GM19239 (cell line): ENCODE data around the gene COLEC12.

ENCODE experiments used
- DNase-seq: peaks from one replicate; pipeline ENCODE4 v3.0.0; 2011; ENCODE audit warnings: low spot score; ENCODE audit not compliant: insufficient read length
- FAIRE-seq: peaks from 2 replicates; lab custom pipeline; 2011; peaks lifted over from hg19 to GRCh38; lab: Jason Lieb, UNC

The COLEC12 gene

DNA sequence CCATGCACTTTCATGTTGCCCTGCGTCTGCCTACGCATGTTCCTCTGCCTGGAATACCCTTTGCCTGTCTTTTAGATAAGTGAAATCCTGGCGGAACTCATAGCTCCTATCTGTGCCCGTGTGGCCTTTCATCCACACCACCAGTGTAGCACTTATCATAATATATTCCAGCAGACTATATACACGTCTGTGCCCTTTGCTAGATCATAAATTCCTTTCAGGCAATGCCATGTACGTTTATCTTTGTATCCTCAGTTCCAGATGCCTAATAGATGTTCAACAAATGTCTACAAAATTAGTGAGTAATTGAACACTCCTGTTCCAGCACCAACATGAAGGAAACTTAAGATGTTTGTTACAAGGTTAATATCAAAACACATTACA lies 106.9 kb downstream of the COLEC12 start:
- DNase-seq (no peak), FAIRE-seq (no peak)

DNA sequence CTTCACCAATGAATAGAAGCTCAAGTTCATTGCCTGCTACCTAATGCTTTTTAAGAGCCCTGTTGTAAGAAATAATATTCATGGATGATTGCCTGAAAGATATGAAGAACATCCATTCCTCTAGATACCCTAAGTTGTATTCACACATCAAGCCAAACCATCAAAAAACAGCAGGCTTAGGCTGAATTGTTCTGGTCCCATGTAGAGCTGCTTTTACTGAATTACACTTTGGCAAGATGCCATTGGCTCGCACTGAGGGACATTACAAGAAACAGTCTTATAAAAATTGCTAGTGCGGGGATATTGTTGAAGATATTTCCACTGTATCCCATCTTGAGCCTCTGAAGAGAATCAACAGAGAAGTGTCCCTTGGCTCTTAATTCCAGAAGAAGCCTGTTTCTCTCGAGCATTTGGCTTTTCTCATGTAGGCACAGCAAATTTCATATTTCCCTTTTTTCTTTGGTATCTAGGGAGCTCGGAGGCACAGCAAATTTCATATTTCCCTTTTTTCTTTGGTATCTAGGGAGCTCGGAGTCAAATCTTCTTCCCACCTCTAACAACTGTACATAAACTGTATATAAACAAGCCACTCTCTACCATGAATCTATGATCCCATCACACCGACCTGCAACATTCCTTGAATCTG lies 107.5 kb downstream of the COLEC12 start:
- no peak for DNase-seq
- FAIRE-seq = no peak

DNA sequence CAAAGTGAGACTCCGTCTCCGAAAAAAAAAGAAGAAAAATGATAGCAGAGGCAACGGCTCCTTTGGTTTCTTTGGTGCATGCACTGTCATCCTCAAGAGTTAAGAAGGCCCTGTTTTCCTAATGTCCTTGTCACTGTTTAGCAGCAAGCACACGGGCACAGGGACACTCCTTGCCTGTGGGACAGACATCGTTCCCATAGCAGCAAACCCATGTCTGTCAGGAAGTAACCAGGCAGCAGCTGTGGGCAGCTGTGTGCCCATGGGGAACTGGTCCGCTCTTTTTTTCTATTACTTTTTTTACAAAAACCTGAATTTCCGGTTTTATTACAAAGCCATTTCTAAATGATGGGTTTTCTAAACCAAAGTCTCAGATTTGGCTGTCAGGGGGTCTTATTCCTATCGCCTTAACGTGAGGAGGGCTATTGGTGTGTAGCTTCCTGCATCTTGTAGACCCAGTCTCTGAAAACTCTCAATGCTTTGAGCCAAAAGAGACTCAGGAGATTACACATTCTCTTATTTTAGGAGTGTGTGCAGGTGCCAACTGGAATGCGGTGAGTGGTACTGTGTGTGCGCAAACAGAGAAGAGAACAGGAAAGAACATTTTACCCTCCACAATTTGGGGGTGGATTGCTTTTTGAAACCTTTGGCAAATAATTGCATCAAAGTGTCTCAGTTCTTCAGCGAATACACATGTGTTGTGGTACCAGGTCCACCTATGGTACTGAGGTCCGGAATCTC lies 109.6 kb downstream of the COLEC12 start:
- DNase-seq (no peak), FAIRE-seq (no peak)

DNA sequence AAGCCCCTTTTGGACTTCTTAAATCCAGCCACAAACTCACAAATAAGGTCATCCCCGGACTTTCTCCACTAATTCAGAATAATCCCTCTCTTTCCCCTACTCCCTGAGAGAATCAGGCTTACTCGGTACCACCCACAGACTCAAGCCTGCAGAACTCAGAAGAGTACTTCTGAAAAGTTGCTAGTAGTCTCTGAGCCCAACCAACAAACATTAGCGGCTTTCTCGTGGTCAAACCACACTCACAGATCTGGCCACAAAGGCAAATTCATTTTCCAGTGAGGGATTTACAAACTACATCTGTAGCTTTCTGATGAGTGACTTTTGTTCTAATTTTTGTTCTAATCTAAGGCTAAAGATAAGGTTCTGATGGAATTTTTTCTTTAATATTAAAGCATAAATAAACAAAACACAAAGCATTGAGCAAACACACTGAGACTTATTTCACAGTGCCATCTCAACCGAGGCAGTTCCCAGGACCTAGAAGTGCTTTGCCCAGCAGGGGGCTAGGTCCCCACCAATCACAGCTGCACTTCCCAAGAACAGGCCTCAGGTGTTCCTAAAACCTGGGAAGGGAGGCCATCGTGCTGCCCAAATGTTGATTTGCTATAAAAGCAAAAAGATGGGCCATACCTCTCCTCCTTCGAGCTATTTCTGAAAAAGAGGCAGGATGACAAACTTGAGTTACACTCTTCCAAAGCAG lies 110.7 kb downstream of the COLEC12 start:
- DNase-seq (no peak), FAIRE-seq (no peak)

DNA sequence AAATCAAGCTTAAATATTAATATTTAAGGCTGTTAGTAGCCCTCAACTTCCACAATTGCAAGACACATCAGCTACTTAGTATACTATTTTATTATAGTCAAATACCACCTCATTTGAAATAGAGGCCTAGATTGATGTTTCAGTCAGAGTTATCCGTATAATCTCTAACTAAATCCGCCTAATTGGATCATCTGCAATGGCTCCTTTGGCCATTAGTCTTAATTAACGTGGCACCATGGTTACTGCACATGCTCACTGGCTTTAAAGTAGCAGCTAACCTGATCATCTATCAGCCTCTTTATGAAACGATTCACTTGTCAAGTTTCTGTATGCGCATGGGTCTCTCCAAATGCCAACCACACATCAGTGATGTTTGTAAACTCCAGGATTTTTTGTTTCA lies 112.3 kb downstream of the COLEC12 start:
- FAIRE-seq = no peak
- DNase-seq = no peak

DNA sequence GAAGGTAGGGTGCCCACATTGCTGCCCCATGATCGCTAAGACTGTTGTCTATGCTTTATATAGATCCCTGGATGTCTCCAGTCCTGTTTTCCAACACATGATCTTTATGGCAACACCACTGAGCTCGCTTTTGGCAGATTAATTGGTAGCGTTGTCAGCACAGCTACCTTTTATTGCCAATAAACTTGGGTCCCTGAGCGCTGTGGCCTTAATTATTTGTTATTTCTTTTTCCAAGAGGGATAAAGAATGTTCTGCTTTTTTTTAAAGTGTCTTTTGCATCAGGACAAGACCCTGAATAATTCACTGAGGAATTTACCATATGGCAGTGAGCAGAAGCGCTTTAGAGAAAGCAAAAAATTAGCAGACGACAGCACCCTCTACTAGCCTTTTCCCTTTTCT lies 113.5 kb downstream of the COLEC12 start:
- FAIRE-seq = no peak
- no peak for DNase-seq

DNA sequence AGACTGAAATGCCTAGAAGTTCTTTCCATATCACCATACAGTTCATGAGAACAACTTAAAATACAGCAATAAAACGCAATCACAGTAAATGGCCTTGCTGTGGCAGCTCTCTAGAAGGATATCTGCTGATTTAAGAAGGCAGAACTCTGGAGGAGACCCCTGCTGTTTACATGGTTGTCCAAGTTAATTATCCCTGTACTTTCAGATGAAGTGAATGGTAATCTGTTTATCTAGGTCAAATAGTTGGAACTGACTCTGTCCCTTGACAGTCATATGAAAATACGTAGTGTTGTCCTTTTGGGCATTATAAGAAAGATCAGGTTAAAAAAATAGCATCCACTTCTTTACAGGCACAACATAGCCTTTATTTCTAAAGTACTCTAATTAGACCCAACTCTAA lies 115.6 kb downstream of the COLEC12 start:
- DNase-seq (no peak), FAIRE-seq (no peak)

DNA sequence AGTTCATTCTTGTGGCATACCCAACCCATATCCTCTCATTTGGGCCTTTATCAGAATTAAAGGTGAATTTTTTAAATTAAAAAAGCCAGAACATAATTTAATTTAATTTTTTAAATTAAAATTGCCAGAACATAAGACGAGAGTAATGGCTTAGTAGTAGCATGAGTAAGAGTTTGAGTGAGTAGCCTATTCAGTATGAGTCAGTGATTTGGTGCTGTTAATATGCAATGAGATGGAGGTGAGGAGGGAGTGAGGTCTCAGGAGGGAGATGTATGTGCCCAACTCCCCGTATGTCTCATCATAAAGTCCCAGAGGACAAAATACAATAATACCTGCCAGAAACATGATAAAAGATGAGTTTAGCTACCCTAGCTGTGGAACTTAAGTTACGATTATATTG lies 117.4 kb downstream of the COLEC12 start:
- DNase-seq = no peak

DNA sequence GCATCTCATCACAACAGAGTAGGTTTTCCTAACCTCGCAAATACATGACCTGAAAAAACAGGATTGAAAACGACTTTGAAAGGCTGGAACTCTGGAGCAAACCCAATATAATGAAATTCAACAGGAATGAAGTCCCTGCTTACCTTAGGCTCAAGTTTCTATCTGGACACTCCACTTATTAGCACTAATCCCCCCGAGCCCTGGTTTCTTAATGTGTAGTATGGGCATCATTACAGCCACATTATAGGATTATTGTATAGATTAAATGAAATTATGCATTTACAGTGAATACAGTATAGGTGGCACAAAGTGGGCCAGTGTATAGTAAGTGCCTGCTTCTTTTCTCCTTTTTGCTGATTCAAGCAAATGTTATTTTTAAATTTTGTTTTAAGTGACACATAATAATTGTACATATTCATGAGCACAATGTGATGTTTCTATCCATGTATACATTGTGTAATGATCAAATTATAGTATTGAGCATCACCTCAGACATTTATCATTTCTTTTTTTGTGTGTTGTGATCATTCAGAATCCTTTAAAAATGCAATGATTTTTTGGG lies 118.0 kb downstream of the COLEC12 start:
- DNase-seq (no peak), FAIRE-seq (no peak)

More for the DNA sequence above, 117.4 kb downstream of the COLEC12 start:
- no peak for FAIRE-seq

DNA sequence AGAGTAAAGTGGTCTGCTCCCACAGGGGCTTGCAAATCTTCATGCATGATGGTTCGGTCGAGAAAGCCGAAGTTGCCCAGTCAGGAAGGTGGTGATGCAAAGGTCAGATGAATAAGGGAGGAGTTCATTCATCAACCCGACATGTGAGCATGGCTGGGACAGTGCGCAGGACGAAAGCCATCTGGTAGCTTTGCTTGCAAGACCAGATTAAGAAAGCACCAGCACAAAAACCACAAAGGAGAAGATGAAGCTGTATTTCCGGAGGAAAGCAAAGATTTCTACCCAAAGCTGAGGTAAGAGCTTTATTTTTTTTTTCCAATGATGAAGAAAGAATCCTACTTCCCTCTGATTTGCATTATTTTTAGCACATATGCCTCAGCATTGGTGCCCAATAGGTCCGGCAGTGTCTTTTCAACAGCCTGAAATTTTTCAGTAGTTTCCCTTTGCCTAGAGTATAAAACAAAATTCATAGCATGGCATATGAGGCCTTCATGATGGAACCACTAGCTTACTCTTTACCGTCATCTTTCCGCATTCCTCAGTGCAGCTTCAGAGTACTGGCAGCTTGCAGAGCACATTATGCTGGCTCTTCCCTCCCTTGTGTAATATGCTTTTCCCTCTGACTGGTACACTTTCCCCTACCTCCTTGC lies 120.7 kb downstream of the COLEC12 start:
- FAIRE-seq (no peak), DNase-seq (no peak)

DNA sequence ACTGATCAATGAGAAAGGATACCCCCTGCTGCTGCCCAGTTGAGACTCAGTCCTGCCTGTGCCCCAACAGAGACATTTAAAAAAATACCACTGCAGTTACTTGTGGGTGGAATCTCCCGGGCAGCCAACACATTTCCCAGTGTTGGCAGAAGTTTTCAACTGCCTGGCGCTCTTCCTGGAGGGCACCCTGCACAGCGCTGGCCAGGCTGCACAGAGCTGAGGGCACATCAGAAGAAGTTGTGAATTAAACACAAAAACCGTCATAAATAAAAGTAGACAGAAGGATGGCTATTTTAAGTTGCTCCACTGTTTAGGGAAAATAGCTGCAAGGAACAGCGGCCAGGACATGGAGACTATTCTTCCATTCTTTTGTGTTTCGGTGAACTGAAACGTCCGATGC lies 122.4 kb downstream of the COLEC12 start:
- DNase-seq (no peak), FAIRE-seq (no peak)

DNA sequence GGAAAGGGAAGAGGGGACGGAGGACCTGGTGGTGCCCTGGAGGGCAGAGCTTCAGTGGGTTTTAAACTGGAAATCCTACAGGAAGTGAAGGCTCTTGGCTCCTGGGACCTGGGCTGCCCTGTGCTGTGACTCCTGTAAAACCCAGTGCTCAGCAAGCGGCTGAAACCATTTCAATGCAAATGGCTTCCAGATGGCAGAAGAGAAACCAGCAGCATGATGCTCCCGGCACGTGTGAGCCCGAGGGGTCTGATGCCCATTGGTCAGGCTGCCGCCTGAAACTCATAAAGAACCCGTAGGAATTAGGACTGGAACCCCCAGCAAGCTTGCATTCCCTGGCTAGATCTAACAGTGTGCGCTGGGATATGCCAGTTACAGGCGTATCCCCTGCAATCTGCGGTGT lies 123.4 kb downstream of the COLEC12 start:
- DNase-seq (no peak), FAIRE-seq (no peak)

DNA sequence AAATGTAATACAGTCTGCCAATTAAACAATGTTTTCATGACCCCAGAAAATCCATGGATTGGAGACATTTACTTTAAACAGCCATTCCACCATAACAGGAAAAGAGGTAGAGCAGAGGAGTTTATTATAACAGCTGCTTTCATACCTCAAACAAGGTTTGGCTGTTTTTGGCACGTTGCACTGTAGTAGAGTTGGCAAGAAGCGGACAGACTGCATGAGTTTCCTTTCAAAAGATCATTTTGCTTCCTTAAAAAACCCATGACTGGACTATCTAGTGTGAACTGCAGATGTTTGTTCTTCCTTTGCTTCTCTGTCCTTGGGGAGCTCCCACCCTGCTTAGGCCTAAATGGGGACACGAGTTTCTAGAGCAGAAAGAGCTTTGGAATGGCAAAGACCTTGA lies 124.2 kb downstream of the COLEC12 start:
- FAIRE-seq (no peak), DNase-seq (no peak)

DNA sequence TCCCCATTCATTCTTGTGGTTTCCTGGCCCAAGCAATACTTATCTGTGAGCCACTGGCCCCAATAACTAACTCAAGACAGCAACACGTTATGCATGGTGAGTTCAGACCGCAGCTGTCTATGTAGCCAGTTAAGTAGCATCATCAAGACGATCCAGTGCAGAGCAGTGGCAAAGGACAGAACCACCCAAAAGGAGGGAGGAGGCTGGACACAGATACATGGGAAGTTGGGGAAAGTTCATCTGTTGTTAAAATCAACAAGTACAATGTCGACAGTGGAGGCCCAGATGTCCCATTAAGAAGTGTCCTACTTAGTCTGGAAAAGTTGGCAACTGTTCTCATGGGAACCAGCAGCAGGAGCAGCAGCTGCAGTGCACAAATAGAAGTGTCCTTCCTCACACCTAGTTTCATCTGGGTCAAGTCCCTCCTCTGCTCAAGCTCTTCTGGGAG lies 125.8 kb downstream of the COLEC12 start:
- FAIRE-seq = peak; percentile 68
- peak; percentile 13 for DNase-seq

DNA sequence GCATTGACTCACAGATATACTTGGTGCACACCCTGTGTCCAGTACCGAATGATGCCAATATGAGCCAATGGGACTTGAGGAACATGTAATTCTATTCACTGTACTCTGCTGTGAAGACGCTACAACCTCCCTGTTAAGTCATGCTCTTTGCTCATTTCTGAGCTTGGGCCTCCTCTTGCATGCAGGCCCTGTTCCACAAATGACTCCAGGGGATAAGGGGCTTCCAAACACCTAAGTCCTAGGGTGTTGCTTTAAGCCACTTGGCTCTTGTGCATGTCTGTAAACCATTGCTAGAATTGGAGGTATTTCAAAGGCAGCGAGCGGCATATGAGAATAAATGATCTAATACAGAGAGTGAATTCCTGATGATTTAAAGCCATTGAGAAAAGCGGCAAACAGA lies 126.7 kb downstream of the COLEC12 start:
- DNase-seq = no peak
- FAIRE-seq = no peak

DNA sequence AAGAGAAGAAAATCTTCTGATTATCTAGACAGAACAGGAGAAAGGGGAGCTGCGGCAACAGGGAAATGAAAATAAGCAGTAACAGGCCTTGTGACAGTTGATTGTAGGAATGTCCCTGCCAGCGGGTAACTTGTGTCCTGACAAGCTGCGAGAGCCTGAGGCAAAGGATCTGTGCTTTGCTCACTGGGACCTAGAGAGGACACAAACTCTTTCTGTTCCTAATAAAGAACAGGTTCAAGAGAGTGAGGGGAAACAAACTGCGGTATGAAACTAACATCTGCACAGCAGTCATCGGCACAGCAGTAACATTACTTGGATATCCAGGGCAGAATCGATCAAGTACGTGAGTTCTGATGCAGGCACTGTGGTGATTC lies 128.9 kb downstream of the COLEC12 start:
- FAIRE-seq = no peak

DNA sequence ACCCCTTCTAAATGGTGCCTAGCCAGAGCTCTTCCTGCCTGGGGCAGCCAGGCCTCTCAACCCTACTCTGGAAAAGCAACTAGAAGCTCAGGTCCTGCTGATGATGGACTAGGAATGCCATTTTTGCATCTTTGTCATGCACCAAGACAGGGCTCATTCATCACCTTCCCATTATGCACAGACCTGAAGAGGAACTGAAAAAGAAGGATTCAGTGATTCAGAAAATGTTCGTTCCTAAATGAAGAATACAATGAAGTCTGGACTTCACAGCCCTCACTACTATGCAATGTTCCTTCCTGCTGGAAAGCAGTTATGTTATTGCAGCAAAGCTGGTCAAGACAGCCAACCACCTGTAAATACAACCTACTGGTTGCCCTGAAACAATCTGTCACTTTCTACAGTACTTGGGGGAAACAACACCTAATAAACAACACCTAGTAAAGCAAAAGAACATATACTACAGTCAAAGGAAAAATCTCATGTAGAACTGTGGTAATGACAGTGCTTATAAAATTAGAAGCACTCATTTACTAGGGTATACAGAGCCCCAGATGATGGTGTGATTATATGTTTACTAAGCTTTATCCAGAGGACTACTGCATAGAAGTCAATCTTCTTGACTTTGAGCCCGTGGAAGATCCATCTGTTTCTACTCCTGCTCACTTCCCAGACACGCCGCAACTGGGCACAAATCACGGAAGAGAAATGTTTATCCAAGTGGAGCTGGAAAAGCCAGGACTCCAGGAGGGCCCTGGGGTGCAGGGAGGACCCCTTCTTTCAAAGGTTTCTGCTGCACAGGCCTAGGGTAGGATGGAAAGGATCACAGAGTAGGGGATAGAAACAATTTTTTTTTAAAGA lies 129.5 kb downstream of the COLEC12 start:
- no peak for DNase-seq
- FAIRE-seq = peak; percentile 26

More for the DNA sequence above, 128.9 kb downstream of the COLEC12 start:
- DNase-seq = no peak

DNA sequence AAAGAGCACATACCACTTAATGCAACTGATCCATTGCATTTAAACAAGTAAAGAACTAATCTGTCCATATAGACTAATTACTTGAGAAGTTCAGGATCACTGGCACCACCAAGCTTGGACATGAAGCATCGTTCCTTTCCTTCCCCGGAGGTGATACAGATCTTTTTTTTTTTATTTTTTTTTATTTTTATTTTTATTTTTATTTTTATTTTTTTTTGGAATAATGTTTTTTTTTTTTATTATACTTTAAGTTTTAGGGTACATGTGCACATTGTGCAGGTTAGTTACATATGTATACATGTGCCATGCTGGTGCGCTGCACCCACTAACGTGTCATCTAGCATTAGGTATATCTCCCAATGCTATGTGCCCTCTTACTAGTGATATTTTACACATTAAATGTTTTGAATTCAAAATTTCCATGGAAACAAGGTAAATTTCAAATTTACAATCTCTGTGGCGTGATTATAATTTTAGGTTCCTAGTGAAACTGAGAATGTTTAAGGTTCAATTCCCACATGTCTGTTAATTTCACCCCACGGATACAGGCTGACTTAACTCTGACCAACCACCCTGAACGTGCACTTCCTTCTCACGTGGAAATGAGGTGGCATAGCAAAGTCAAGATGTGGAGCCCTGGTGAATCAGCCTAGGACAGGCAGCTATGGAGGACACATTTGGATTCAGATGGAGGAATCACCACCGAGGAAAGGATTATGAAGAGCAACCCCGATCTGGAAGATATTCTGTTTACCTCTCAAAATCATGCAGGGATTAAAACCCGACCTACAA lies 131.1 kb downstream of the COLEC12 start:
- no peak for FAIRE-seq
- DNase-seq = no peak
